Measurements from ENCODE around the gene CACNA1B.

DNA sequence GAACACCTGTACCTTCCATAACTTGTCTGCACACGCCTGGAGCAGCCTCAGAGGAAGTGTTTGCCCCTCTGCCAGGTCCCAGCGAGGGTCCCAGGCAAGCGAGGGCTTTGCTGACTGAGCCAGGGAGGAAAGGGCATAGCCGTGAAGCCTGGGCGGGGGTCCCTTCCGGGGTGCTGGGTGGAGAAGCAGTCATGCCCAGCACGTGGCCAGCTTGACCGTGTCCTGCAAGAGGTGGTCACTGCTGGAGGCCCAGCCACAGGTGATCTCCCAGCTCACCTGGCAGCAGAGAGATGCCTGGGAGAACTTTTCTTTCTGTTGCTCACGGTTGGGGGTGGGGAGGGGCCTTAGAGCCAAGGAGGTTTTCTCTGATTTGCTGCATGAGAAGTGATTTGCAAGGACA, 195.3 kb downstream of the CACNA1B start:
- no peak for TF ChIP-seq POLR2AphosphoS5 (IDR thresholded peaks at IDR 0.05)
- TF ChIP-seq, protein P1, sequence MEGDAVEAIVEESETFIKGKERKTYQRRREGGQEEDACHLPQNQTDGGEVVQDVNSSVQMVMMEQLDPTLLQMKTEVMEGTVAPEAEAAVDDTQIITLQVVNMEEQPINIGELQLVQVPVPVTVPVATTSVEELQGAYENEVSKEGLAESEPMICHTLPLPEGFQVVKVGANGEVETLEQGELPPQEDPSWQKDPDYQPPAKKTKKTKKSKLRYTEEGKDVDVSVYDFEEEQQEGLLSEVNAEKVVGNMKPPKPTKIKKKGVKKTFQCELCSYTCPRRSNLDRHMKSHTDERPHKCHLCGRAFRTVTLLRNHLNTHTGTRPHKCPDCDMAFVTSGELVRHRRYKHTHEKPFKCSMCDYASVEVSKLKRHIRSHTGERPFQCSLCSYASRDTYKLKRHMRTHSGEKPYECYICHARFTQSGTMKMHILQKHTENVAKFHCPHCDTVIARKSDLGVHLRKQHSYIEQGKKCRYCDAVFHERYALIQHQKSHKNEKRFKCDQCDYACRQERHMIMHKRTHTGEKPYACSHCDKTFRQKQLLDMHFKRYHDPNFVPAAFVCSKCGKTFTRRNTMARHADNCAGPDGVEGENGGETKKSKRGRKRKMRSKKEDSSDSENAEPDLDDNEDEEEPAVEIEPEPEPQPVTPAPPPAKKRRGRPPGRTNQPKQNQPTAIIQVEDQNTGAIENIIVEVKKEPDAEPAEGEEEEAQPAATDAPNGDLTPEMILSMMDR (IDR thresholded peaks at IDR 0.05) = no peak
- no peak for TF ChIP-seq POLR2A (IDR thresholded peaks at IDR 0.05)

Data from upper lobe of left lung (tissue), 4 donors.